Ramos (cell line): ENCODE measurements around the gene NUTM2E.
"Not testable (repeated sequence)": the region's sequence is repeated elsewhere in the genome, so short reads cannot be mapped to it uniquely, and the experiment has no call there.

ENCODE experiments used
- in situ Hi-C: fragments of 300-500 bp; cut with MboI; formaldehyde crosslinking; loops from one replicate; pipeline ENCODE4 v1.14.3; 2022; ENCODE audit warnings: low sequenced_read_pairs; ENCODE audit not compliant: unreplicated experiment

Gene NUTM2E, protein sequence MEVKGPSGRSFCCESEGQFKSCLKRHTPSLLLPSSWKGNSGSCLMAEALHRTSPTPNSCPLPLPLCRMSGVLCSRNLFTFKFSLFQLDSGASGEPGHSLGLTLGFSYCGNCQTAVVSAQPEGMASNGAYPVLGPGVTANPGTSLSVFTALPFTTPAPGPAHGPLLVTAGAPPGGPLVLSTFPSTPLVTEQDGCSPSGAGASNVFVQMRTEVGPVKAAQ (N-terminal part only)

GRCh38 chr10:79826496-79827215, at the start of gene NUTM2E:
Gene NUTM2E (plus strand): TSS chr10:79826739. CDS start chr10:79841741, 15,002 bp downstream.
- in situ Hi-C loops = not testable (repeated sequence)

DNA sequence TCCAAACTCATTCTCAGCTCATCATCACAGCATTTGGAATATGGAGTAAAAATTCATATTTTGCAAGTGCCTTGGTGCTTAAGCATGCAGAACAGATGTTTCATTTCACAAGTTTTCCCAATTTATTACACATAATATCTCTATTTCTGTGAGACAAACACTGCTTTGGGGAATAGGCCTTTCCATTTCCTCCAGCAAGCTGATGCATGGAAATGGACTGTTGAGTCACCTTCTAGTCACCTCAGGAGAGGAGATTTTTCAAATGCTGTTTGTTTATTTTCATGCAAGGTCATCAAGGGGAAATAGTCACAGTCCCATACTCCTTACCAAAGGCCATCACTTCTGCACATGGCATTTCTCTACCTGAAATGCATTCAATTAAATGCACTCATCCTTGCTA, 48.5 kb upstream of the NUTM2E start:
- in situ Hi-C loops = not testable (repeated sequence)

- in situ Hi-C loops = not testable (repeated sequence)
Measured at GRCh38 chr10:79779310-79779938, 47.1 kb upstream of the NUTM2E start.

DNA sequence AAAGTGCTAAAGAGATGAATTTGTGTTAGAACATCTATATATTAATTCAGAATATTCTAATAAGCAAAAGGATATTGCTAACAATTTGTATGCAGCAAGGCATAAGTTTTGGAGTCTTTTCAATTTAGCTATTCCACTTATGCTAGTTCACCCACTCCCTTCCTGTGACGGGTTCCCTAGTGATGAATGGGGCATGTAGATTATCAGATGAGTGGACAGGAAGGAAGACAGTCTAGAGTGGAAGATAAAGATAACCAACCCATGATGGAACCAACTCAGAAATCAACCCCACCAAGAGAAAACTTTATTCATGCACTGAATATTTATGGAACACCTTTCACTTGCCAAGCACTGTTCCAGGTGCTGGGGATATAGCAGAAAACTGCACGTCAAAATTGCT, 46.5 kb upstream of the NUTM2E start:
- in situ Hi-C loops = not testable (repeated sequence)

DNA sequence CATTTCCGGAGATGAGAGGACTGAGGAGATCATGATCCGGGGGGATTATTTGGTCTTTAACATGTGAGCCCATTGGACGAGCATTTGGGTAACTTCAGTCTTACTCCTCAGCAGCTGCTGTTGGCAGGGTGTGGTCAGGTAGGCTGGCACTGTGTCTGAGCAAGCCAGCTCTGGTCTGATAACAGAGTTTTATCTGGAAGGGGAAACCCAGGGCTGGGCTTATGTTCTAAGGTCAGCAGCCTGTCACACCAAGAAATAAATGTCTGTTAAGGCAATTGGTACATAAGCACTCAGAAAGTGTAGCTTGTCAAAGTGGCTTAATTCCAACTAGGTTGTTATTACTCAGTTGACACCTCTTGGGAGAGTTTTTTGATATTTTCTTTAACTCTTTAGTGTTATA, 45.0 kb upstream of the NUTM2E start:
- in situ Hi-C loops = not testable (repeated sequence)

- in situ Hi-C loops = not testable (repeated sequence)
Measured at GRCh38 chr10:79787455-79787952, 39.0 kb upstream of the NUTM2E start.

DNA sequence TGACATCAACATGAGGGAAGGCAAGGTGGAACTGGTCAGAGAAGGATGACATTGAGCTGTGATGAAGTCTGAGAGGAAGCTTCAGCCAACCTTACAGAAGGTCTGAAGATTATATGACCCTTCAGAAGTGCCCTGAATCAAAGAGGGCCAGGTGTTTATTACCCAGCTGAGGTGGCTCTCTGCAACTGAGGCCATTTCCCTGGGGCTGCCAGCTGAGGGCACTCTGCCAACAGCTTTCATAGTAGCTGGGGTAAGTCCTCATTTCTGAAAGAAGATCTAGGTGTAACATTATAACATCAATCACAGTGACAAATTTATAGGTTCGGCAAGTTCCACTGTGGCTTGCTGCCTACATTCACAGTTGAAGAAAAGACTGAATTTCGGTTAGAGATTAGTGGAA, 37.2 kb upstream of the NUTM2E start:
- in situ Hi-C loops = not testable (repeated sequence)

GRCh38 chr10:79791906-79792517, 34.5 kb upstream of the NUTM2E start:
- in situ Hi-C loops = not testable (repeated sequence)

DNA sequence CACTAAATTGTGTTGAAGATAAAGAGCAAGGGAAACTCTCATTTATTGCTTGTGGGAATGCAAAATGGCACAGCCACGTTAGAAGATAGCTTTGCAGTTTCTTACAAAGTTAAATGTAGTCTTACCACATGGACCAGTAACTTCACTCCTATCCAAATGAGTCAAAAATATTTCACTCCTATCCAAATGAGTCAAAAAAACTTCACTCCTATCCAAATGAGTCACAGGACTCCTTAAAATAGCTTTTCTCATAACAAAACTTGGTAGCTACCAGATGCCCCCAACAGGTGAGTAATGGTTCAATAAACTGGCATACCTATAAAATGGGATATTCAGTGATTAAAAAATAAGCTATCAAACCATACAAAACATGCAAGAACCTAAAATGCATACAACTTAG, 27.2 kb upstream of the NUTM2E start:
- in situ Hi-C loops = not testable (repeated sequence)

- in situ Hi-C loops = not testable (repeated sequence)
Measured at GRCh38 chr10:79805857-79806256, 20.7 kb upstream of the NUTM2E start.

DNA sequence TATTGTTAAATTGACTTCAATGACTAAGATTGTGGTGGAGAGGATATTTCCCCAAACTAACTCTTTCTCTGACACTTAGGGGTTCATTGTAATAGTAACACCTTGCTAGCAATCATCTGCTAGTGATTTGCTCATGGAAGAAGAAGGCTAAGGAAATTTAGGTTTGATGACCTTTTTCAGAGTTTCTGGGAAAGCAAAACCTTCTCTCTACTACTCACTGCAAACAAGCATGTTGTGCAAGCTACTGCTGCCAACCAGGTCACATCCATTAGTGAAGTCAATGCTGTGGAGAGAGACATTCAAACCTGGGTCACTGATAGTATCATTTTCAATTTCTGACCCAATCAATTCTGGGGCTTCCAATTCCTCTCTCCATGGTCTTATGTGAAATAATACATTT, 14.6 kb upstream of the NUTM2E start:
- in situ Hi-C loops = not testable (repeated sequence)

DNA sequence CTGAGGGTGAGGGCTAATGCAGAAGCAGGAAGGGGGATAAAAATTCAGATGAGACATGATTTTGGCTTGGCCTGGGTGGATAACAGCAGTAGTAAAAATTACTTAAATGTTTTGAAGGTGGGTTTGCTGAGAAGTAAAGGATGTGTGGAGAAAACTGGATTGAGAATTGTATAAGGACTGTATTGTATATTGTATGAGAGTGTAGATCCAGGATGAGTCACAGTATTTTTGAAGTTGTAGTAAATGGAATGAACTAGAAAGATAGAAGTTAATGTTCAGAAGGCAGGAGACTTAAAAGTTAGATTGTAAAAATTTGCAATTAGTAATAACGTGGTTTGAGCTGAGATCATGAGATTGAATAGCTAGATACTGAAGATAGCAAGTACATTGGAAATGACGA, 10.2 kb upstream of the NUTM2E start:
- in situ Hi-C loops = not testable (repeated sequence)

GRCh38 chr10:79823387-79823786, 3.2 kb upstream of the NUTM2E start:
- in situ Hi-C loops = not testable (repeated sequence)

DNA sequence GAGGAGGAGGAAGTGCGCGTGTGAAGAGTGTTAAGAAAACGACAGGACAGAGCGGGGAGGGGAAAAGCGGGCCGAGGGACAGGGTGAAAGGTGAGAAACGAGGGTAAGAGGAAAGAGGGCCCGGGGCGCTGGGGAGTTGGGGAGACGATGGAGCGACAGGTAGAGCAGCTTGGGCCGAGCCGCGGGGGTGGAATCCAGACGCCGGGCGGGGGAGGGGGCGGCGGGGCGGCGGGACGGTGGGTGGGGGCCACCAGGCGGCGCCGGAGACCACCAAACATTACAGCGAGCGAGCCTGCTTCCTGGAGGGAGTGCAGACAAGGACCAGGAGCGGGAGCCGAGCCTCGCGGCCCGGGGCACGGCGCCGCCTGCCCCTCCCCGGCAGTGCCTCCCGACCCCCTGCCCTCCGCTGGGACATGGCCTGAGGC, 940 bp upstream of the NUTM2E start:
- in situ Hi-C loops = not testable (repeated sequence)

DNA sequence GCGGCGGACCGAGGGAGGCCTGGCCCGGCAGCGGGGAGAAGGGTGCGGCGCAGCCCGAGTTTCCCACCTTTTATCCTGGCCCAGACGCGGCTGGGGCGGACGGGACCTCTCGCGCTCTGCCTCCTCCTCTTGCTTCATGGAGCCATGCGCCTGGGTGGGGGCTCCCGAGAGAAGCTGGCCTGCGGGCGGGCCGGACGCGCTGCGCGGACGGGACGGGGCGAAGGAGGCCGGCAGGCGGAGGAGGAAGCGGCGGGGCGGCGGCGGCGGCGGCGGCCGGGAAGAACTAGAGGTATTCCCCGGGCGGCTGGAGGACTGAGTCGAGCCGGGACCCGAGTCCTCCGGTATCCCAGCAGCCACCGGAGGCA, 426 bp upstream of the NUTM2E start:
- in situ Hi-C loops = not testable (repeated sequence)

- in situ Hi-C loops = not testable (repeated sequence)
Measured at GRCh38 chr10:79833833-79834232, 7.3 kb downstream of the NUTM2E start.

- in situ Hi-C loops = not testable (repeated sequence)
Measured at GRCh38 chr10:79835891-79836290, 9.4 kb downstream of the NUTM2E start.

- in situ Hi-C loops = not testable (repeated sequence)
Measured at GRCh38 chr10:79836891-79837290, 10.4 kb downstream of the NUTM2E start.

GRCh38 chr10:79838441-79838840, 11.9 kb downstream of the NUTM2E start:
- in situ Hi-C loops = not testable (repeated sequence)

DNA sequence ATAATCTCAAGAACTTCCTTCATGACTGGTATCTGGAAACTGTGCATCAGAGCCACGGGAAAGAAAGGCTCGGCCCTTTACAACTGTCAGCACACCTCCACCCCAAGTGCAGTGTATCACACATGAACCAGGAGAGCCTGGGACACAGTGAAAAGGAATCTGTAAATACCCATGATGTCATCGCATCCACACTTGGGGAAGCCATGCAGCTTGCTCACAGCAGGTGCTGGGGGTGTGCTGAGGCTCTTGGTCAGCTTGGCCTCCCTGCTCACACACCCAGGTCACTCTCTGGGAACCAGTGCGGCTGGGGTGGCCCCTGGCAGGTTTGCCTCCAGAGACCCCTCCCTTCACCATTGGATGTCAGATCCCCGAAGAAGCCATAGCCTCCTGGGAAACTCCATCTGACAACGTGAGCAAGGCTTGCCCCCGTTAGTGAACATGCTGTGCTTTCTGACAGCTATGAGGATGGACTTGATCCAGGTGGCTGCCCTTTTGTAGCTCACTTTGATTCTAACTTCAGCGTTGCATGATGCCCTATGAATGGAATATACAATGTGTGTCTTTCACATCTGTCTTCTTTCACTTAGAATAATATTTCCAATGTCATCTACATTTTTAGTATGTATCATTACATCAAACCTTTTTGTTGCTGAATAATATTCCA, 26.8 kb downstream of the NUTM2E start:
- in situ Hi-C loops = not testable (repeated sequence)
